CD4-positive, alpha-beta T cell (primary cell): Measurements from ENCODE around the gene KDELR3. TPM values are rescaled to one million over a fixed set of nuclear protein-coding genes. Genes with fewer than 3 reads are reported as not detected.

Source experiments
- ATAC-seq: fragments of 200-7000 bp; cut with Tn5 transposase; one replicate; pipeline ENCODE4 v1.10.0; 2022; ENCODE audit warnings: mild to moderate bottlenecking; ENCODE audit not compliant: poor library complexity
- CTCF ChIA-PET: fragments of 350-600 bp; sonication (Branson Sonifier 250); formaldehyde crosslinking; loops from one replicate; lab custom pipeline; 2021; ENCODE audit warnings: antibody characterized with exemption, inconsistent platforms; lab: Charles Lee
- POLR2A ChIA-PET: fragments of 350-600 bp; sonication (Branson Sonifier 250); formaldehyde crosslinking; loops from one replicate; lab custom pipeline; 2021; ENCODE audit warnings: antibody characterized with exemption, inconsistent platforms; lab: Charles Lee
- DNase-seq, 14 experiments: peaks; one replicate each; pipeline ENCODE4 v3.0.0-alpha.2; 2013 to 2020; ENCODE audit warnings: mixed read lengths in 2 of 14
- H3K27ac ChIP-seq, 2 donors: one replicate each; pipeline versions ENCODE4 v1.5.1 to v1.7.0; 2013; ENCODE audit warnings: low read length in 2 of 2, low read depth in 1 of 2, mild to moderate bottlenecking in 1 of 2
- H3K27me3 ChIP-seq, 2 experiments: 1 replicate in 1 of 2; 2 replicates in 1 of 2; pipeline versions ENCODE4 v1.6.1 to v1.7.0; 2013; ENCODE audit warnings: low read length in 2 of 2, control low read depth in 1 of 2, mild to moderate bottlenecking in 1 of 2, moderate library complexity in 1 of 2; ENCODE audit not compliant: insufficient read depth in 2 of 2, control insufficient read depth in 1 of 2
- H3K36me3 ChIP-seq: one replicate; pipeline ENCODE4 v1.6.1; 2013; ENCODE audit warnings: low read length, control low read depth; ENCODE audit not compliant: insufficient read depth
- H3K4me1 ChIP-seq: one replicate; pipeline ENCODE4 v1.6.1; 2013; ENCODE audit warnings: low read length, control low read depth; ENCODE audit not compliant: insufficient read depth
- H3K4me3 ChIP-seq: one replicate; pipeline ENCODE4 v1.5.1; 2013; ENCODE audit warnings: mild to moderate bottlenecking, low read length, moderate library complexity
- H3K9me3 ChIP-seq, 2 experiments: 1 replicate in 1 of 2; 2 replicates in 1 of 2; pipeline versions ENCODE4 v1.6.1 to v1.7.0; 2013; ENCODE audit warnings: low read length in 2 of 2, mild to moderate bottlenecking in 2 of 2, control low read depth in 1 of 2, moderate library complexity in 1 of 2; ENCODE audit not compliant: control insufficient read depth in 1 of 2, insufficient read depth in 1 of 2
- H3K27ac Mint-ChIP-seq: one replicate; pipeline ENCODE4 v1.8.0; 2020; ENCODE audit warnings: mixed read lengths
- H3K27me3 Mint-ChIP-seq: one replicate; pipeline ENCODE4 v1.8.0; 2021; ENCODE audit warnings: mixed read lengths
- H3K36me3 Mint-ChIP-seq: one replicate; pipeline ENCODE4 v1.8.0; 2021; ENCODE audit warnings: low read depth, mixed read lengths
- H3K4me1 Mint-ChIP-seq: one replicate; pipeline ENCODE4 v1.8.0; 2021; ENCODE audit warnings: low read depth, mixed read lengths
- H3K4me3 Mint-ChIP-seq: one replicate; pipeline ENCODE4 v1.8.0; 2020; ENCODE audit warnings: mild to moderate bottlenecking, mixed read lengths
- H3K9me3 Mint-ChIP-seq: one replicate; pipeline ENCODE4 v1.8.0; 2020; ENCODE audit warnings: mixed read lengths
- intact Hi-C, 2 experiments: fragments of 100-400 bp; cut with DNase I in 1 of 2; cut with micrococcal nuclease in 1 of 2; formaldehyde crosslinking; loops; one replicate each; pipeline versions ENCODE4 v1.15.1 to v1.9.0; 2023 to 2025; cut with DNase I, micrococcal nuclease
- total RNA-seq, 174 experiments: library from RNA in 2 of 174; stranded (reverse) in 2 of 174; gene quantifications; one replicate each; pipeline ENCODE4 v1.2.3 and lab custom pipeline; 2021 to 2026
- TF ChIP-seq, protein P1 (sequence below): fragments of 200-600 bp; IDR thresholded peaks from one replicate; pipeline ENCODE4 v1.8.0; 2022; ENCODE audit warnings: antibody characterized with exemption, mild to moderate bottlenecking

Gene KDELR3
- total RNA-seq, 2 experiments from 2014 or later, result not detected

DNA sequence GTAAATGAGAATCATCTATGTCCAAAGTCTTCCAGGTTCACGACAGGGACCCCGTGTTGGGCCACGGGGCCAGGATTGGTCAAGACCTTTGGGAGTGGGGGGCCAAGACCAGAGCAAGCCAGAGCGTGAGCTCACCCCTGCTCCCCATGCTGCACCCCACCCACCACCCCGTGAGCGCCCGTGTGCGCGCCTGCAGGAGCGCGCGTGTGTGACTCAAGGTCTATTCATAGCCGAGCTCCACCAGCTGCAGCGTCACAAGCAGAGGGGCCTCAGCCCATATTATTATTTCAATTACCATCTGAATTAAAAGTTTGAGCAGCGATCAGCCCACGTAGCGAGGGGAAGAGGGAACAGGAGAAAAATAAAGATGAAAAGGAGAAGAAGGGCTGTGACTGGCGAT, 18.1 kb upstream of the KDELR3 start:
- Mint-ChIP-seq H3K4me1 (peaks cover 10% of the 10 kb centered on the region), H3K27ac (no peak overlapping the region), H3K27me3 (peaks cover 47% of the 10 kb centered on the region), H3K36me3 (no peaks in the 10 kb centered on the region), H3K9me3 (no peaks in the 10 kb centered on the region), H3K4me3 (no peak overlapping the region)
- no peak for DNase-seq
- ChIA-PET POLR2A (no interaction called here), CTCF (no interaction called here)
- TF ChIP-seq, protein P1, sequence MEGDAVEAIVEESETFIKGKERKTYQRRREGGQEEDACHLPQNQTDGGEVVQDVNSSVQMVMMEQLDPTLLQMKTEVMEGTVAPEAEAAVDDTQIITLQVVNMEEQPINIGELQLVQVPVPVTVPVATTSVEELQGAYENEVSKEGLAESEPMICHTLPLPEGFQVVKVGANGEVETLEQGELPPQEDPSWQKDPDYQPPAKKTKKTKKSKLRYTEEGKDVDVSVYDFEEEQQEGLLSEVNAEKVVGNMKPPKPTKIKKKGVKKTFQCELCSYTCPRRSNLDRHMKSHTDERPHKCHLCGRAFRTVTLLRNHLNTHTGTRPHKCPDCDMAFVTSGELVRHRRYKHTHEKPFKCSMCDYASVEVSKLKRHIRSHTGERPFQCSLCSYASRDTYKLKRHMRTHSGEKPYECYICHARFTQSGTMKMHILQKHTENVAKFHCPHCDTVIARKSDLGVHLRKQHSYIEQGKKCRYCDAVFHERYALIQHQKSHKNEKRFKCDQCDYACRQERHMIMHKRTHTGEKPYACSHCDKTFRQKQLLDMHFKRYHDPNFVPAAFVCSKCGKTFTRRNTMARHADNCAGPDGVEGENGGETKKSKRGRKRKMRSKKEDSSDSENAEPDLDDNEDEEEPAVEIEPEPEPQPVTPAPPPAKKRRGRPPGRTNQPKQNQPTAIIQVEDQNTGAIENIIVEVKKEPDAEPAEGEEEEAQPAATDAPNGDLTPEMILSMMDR, result no peak
- intact Hi-C loops, result no loop called here
- H3K9me3 ChIP-seq, result peaks cover 0 to 8% of the 10 kb centered on the region in 2 experiments
- no peak overlapping the region for H3K4me3 ChIP-seq
- no peak overlapping the region for H3K27ac ChIP-seq
- peaks cover 10% of the 10 kb centered on the region for H3K4me1 ChIP-seq
- H3K27me3 ChIP-seq, result peaks cover 18 to 29% of the 10 kb centered on the region in 2 experiments
- no peaks in the 10 kb centered on the region for H3K36me3 ChIP-seq
- no peak for ATAC-seq

DNA sequence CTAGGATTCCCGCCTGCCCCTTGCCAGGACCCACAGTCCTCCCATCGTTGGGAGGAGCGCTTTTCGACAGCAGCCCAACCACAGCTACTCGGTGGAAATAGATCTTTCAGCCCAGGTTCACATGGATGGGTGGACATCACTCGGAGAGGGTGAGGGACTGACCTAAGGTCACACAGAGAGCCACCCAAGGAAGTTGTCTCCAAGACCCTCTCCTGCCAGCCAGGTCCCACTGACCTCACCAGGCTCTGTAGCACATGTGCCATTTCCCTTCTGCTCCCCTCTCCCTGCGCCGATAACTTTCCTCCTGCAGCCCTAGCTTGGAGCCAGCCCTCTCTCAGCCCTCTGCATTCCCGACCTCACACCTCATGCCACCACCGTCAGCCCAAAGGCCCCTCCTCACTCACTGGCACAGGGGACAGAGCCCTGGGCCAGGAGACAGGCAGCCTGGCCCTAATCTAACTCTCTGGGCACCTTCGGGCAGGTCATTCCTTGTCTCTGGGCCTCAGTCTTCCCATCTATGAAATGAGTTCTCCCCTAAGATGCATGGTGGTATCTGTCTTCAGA, 17.6 kb upstream of the KDELR3 start:
- no peaks in the 10 kb centered on the region for H3K36me3 Mint-ChIP-seq
- DNase-seq (no peak), ATAC-seq (no peak)
- peaks cover 47% of the 10 kb centered on the region for H3K27me3 Mint-ChIP-seq
- no peak overlapping the region for H3K4me3 Mint-ChIP-seq
- CTCF ChIA-PET, result no interaction called here
- Histone ChIP-seq H3K4me1 (peaks cover 10% of the 10 kb centered on the region), H3K27me3 (peaks cover 18 to 29% of the 10 kb centered on the region in 2 experiments), H3K36me3 (no peaks in the 10 kb centered on the region), H3K27ac (no peak overlapping the region), H3K4me3 (no peak overlapping the region), H3K9me3 (peaks cover 0 to 8% of the 10 kb centered on the region in 2 experiments)
- H3K27ac Mint-ChIP-seq, result no peak overlapping the region
- H3K4me1 Mint-ChIP-seq, result peaks cover 10% of the 10 kb centered on the region
- TF ChIP-seq, protein P1, result no peak
- no peaks in the 10 kb centered on the region for H3K9me3 Mint-ChIP-seq
- POLR2A ChIA-PET, result no interaction called here
- intact Hi-C loops, result no loop called here

GRCh38 chr22:38451404-38451803, 16.5 kb upstream of the KDELR3 start:
- no peaks in the 10 kb centered on the region for H3K36me3 ChIP-seq
- H3K27me3 ChIP-seq, result peaks cover 23 to 34% of the 10 kb centered on the region in 2 experiments
- H3K9me3 Mint-ChIP-seq, result no peaks in the 10 kb centered on the region
- H3K9me3 ChIP-seq, result peaks cover 0 to 8% of the 10 kb centered on the region in 2 experiments
- POLR2A ChIA-PET, result no interaction called here
- peaks cover 12% of the 10 kb centered on the region for H3K4me1 ChIP-seq
- intact Hi-C loops, result no loop called here
- no peak overlapping the region for H3K27ac Mint-ChIP-seq
- ATAC-seq (no peak), DNase-seq (no peak)
- peaks cover 11% of the 10 kb centered on the region for H3K4me1 Mint-ChIP-seq
- no peak overlapping the region for H3K4me3 Mint-ChIP-seq
- no peaks in the 10 kb centered on the region for H3K36me3 Mint-ChIP-seq
- H3K27me3 Mint-ChIP-seq, result peaks cover 49% of the 10 kb centered on the region
- no peak overlapping the region for H3K27ac ChIP-seq
- TF ChIP-seq, protein P1, result no peak
- CTCF ChIA-PET, result no interaction called here
- no peak overlapping the region for H3K4me3 ChIP-seq
